Superior temporal gyrus (tissue), 1 donor: ENCODE results near the gene CROCC2.
A peak's percentile ranks its signal among the peaks of the same experiment; 100 is the strongest.

ENCODE experiments used
- DNase-seq: peaks from one replicate; pipeline ENCODE4 v3.0.0-alpha.2; 2016; ENCODE audit errors: extremely low spot score

CROCC2 gene

GRCh38 chr2:240933966-240934700 lies 28.0 kb downstream of the CROCC2 start:
- no peak for DNase-seq

- DNase-seq = no peak
Measured at GRCh38 chr2:240934701-240935102, 28.6 kb downstream of the CROCC2 start.

- no peak for DNase-seq
Measured at GRCh38 chr2:240935103-240935876, 29.2 kb downstream of the CROCC2 start.

GRCh38 chr2:240936106-240936505 lies 30.0 kb downstream of the CROCC2 start:
- no peak for DNase-seq

- DNase-seq = no peak
Measured at GRCh38 chr2:240946046-240946445, 39.9 kb downstream of the CROCC2 start.

- no peak for DNase-seq
Measured at GRCh38 chr2:240946654-240947053, 40.5 kb downstream of the CROCC2 start.

- DNase-seq = no peak
Measured at GRCh38 chr2:240947176-240947575, 41.0 kb downstream of the CROCC2 start.

GRCh38 chr2:240947607-240948006 lies 41.5 kb downstream of the CROCC2 start:
- DNase-seq = no peak

- no peak for DNase-seq
Measured at GRCh38 chr2:240948086-240948485, 42.0 kb downstream of the CROCC2 start.

GRCh38 chr2:240948905-240949790 lies 43.0 kb downstream of the CROCC2 start:
- no peak for DNase-seq

GRCh38 chr2:240949791-240950705 lies 43.9 kb downstream of the CROCC2 start:
- no peak for DNase-seq

GRCh38 chr2:240951045-240951594 lies 45.0 kb downstream of the CROCC2 start:
- DNase-seq = no peak

GRCh38 chr2:240952496-240953246 lies 46.5 kb downstream of the CROCC2 start:
- no peak for DNase-seq

- DNase-seq = no peak
Measured at GRCh38 chr2:240953426-240954410, 47.6 kb downstream of the CROCC2 start.

GRCh38 chr2:240954436-240955305 lies 48.5 kb downstream of the CROCC2 start:
- DNase-seq = peak; percentile 21

GRCh38 chr2:240955306-240956170 lies 49.4 kb downstream of the CROCC2 start:
- no peak for DNase-seq
